Kidney epithelial cell (primary cell): Measurements from ENCODE around the gene CD3E. TPM values are rescaled to one million over a fixed set of nuclear protein-coding genes. Genes with fewer than 3 reads are reported as not detected.

Source experiments
- DNase-seq: peaks from one replicate; pipeline ENCODE4 v3.0.0-alpha.2; 2010; ENCODE audit warnings: low read depth
- H3K27me3 ChIP-seq: 2 replicates; pipeline ENCODE4 v1.6.0; 2011; ENCODE audit warnings: low read length; ENCODE audit not compliant: control insufficient read depth, insufficient read depth
- H3K36me3 ChIP-seq: 2 replicates; pipeline ENCODE4 v1.5.1; 2011; ENCODE audit warnings: low read length; ENCODE audit not compliant: control insufficient read depth, insufficient read depth
- H3K4me3 ChIP-seq: 2 replicates; pipeline ENCODE4 v1.5.1; 2011; ENCODE audit warnings: low read depth, mild to moderate bottlenecking, control low read depth, low read length
- CTCF ChIP-seq: IDR thresholded peaks from 2 replicates; pipeline ENCODE4 v1.5.1; 2011; ENCODE audit warnings: mild to moderate bottlenecking, moderate library complexity, low read length, control low read depth, inconsistent platforms; ENCODE audit not compliant: insufficient read depth, poor library complexity, severe bottlenecking
- total RNA-seq: library from RNA; depleted of rRNA; stranded (reverse); fragments of >200 nt; gene quantifications from 2 replicates; pipeline ENCODE4 v1.2.3, GENCODE V29; 2015

CD3E gene
- total RNA-seq, 1 donor from 2014 or later: not detected

GRCh38 chr11:118358071-118358470 lies 53.5 kb downstream of the CD3E start:
- H3K27me3 ChIP-seq: no peaks in the 10 kb centered on the region
- TF ChIP-seq CTCF: no peak

GRCh38 chr11:118359295-118359958 lies 54.9 kb downstream of the CD3E start, which contains the start of gene UBE4A:
TSS of gene UBE4A (plus strand) at chr11:118359600. CDS start at chr11:118365081, 5,481 bp downstream.
- H3K27me3 ChIP-seq: no peaks in the 10 kb centered on the region
- peak; percentile 78 for DNase-seq
- no peaks in the 10 kb centered on the region for H3K36me3 ChIP-seq
- H3K4me3 ChIP-seq: peak within 1 kb of the TSS; percentile 70
- no peak for TF ChIP-seq CTCF

More at GRCh38 chr11:118358071-118358470, 53.5 kb downstream of the CD3E start:
- H3K4me3 ChIP-seq: no peak overlapping the region
- DNase-seq: no peak
- no peaks in the 10 kb centered on the region for H3K36me3 ChIP-seq

DNA sequence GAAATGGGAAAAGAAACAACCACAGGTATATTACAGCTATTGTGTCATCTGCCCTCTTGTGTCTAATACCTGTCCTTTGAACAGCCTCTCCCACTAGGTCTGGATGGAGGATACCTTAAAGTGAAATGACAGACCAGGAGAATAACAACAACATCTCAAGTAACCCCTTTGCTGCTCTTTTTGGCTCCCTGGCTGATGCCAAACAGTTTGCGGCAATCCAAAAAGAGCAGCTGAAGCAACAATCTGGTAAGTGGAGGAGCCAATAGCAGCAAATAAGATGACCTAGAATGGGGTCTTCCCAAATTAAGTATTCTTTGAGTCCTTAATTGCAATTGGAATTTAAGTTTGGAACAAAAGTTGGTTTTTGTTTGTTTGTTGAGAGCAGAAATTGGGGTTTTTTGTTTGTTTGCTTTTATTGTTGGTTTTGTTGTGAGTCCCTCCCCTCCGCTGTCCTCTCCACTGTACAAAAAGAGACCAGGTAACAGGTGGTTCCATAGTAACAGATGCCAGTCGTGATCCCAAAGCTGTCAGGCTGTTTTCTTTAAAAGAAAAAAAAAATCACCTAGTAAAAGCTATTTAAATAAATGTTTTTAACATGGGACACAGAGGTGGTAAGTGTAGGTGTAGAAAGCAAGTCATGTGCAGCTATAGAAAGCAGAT lies 60.6 kb downstream of the CD3E start:
- DNase-seq: no peak
- Histone ChIP-seq H3K4me3 (no peak overlapping the region), H3K27me3 (no peaks in the 10 kb centered on the region), H3K36me3 (no peaks in the 10 kb centered on the region)
- no peak for TF ChIP-seq CTCF

Other genes with a start within 250 kb of the CD3E start
- gene TMPRSS4, start 227.7 kb upstream of the CD3E start, total RNA-seq: 16.8 TPM in 2 replicates
- not detected in 2 replicates for gene SMIM35, start 217.8 kb upstream of the CD3E start, total RNA-seq
- gene SCN4B, start 151.9 kb upstream of the CD3E start, total RNA-seq: 0.41 and 0.79 TPM in 2 replicates
- 0.04 and 0.07 TPM in 2 replicates for gene SCN2B, start 128.1 kb upstream of the CD3E start, total RNA-seq
- gene JAML, start 79.7 kb upstream of the CD3E start, total RNA-seq: 2.5 TPM in 1 of 2 replicates, not detected in the other
- gene MPZL3, start 52.4 kb upstream of the CD3E start, total RNA-seq: 7.9 and 9.4 TPM in 2 replicates
- gene MPZL2, start 40.4 kb upstream of the CD3E start, total RNA-seq: 12.1 and 13.1 TPM in 2 replicates
- not detected in 2 replicates for gene CD3D, start 38.0 kb downstream of the CD3E start, total RNA-seq
- gene CD3G, start 39.6 kb downstream of the CD3E start, total RNA-seq: not detected in 2 replicates
- gene UBE4A, start 54.9 kb downstream of the CD3E start, total RNA-seq: 45.0 and 49.3 TPM in 2 replicates
- gene ATP5MG, start 96.9 kb downstream of the CD3E start, total RNA-seq: 52.6 and 52.7 TPM in 2 replicates
- gene KMT2A, start 131.8 kb downstream of the CD3E start, total RNA-seq: 42.2 and 45.6 TPM in 2 replicates
- 0.62 and 1.0 TPM in 2 replicates for gene TTC36, start 222.7 kb downstream of the CD3E start, total RNA-seq
- gene TMEM25, start 226.5 kb downstream of the CD3E start, total RNA-seq: 47.9 and 71.6 TPM in 2 replicates